SJSA1 (cell line): ENCODE data around the gene CD226. TPM values are rescaled to one million over a fixed set of nuclear protein-coding genes. Genes with fewer than 3 reads are reported as not detected.
"Not testable (repeated sequence)": the region's sequence is repeated elsewhere in the genome, so short reads cannot be mapped to it uniquely, and the experiment has no call there.

ENCODE experiments used
- DNase-seq, 2 experiments: peaks; one replicate each; pipeline ENCODE4 v3.0.0-alpha.2; 2015 to 2020; ENCODE audit warnings: low spot score in 2 of 2, low read depth in 1 of 2
- H3K27ac ChIP-seq: fragments of 250-450 bp; sonication (Bioruptor Pico); 2 replicates; pipeline ENCODE4 v1.5.1; 2020; ENCODE audit warnings: mild to moderate bottlenecking, moderate library complexity
- H3K27me3 ChIP-seq: fragments of 250-450 bp; sonication (Bioruptor Pico); replicated peaks from 2 replicates; pipeline ENCODE4 v1.5.1; 2020; ENCODE audit warnings: mild to moderate bottlenecking, moderate library complexity
- H3K36me3 ChIP-seq: fragments of 250-450 bp; sonication (Bioruptor Pico); 2 replicates; pipeline ENCODE4 v1.5.1; 2020; ENCODE audit warnings: mild to moderate bottlenecking
- H3K4me1 ChIP-seq: fragments of 250-450 bp; sonication (Bioruptor Pico); replicated peaks from 2 replicates; pipeline ENCODE4 v1.6.1; 2021; ENCODE audit warnings: mild to moderate bottlenecking
- H3K4me3 ChIP-seq: fragments of 250-450 bp; sonication (Bioruptor Pico); 2 replicates; pipeline ENCODE4 v1.5.1; 2020; ENCODE audit warnings: mild to moderate bottlenecking
- H3K9me3 ChIP-seq: fragments of 250-450 bp; sonication (Bioruptor Pico); replicated peaks from 2 replicates; pipeline ENCODE4 v1.5.1; 2020; ENCODE audit warnings: mild to moderate bottlenecking
- total RNA-seq: library from RNA; depleted of rRNA; stranded (reverse); fragments of >200 nt; shearing (Covaris generic); gene quantifications from 2 replicates; pipeline ENCODE4 v1.2.3, GENCODE V29; 2014

CD226 gene
- total RNA-seq, 1 experiment from 2014 or later: 0.39 TPM

DNA sequence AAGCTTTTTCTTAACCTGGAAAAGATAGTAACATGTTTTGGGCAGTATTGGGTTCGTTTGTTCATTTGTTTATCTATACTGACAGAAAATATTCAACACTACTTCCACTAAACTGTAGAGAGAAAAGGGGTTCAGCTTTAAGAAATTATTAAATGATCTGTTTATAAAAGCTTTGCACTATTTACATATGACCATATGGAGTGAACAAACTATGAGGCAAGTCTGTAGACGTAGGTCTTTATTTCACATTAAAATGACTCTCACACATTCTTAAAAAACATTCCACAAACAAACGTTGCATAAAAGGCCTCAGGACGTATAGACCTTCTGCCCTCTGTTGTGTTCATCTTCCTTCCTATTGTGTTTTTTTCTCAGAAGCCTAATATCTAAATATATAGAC lies 94.6 kb downstream of the CD226 start:
- H3K36me3 ChIP-seq: no peaks in the 10 kb centered on the region
- no peak for DNase-seq

DNA sequence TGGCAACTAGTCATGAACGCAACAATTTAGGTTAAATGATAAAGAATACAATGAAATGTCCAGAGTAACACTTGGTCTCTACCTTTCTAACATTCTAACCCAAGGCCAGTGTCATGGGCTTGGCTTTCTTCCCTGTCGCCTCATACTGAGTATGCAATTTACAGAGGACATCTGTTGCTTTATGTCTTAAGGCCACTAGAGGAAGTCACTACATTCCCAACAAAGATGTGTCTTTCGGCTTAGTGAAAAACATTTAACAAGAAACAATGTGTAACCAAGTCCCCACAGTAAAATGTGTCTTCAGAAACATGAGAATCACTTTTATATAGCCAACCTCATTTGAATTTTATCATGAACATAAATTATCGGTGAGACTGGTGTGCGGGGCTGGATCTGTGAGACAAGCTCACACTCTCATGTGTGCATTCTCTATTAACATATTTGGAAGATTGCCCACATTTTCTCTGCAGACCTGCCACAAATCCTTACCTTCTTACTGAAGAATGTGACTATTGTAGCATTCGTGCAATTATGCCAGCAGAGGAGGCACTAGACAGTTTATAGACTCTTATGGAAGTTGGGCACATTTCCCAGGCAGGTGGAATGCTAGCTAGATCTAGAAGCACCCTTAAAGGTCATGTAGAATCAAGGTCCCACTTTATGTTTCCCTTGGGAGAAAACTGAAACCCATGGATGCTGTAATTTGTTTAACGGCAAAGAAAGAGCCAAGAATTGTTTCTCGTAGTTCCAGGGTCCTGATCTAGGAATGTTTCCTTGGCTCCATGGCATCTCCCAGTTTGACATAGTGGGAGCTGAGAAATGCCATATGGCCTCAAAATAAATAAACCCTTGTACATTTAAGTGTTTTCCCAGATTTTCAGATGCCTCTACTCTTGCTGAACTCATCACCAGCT lies 101.8 kb downstream of the CD226 start:
- Histone ChIP-seq H3K27me3 (no peaks in the 10 kb centered on the region), H3K4me3 (no peak overlapping the region), H3K36me3 (no peaks in the 10 kb centered on the region), H3K9me3 (no peaks in the 10 kb centered on the region), H3K4me1 (no peaks in the 10 kb centered on the region), H3K27ac (no peak overlapping the region)
- no peak for DNase-seq

More for the DNA sequence above, 94.6 kb downstream of the CD226 start:
- H3K27me3 ChIP-seq: no peaks in the 10 kb centered on the region
- H3K4me1 ChIP-seq: no peaks in the 10 kb centered on the region
- no peak overlapping the region for H3K4me3 ChIP-seq
- no peak overlapping the region for H3K27ac ChIP-seq
- no peaks in the 10 kb centered on the region for H3K9me3 ChIP-seq

DNA sequence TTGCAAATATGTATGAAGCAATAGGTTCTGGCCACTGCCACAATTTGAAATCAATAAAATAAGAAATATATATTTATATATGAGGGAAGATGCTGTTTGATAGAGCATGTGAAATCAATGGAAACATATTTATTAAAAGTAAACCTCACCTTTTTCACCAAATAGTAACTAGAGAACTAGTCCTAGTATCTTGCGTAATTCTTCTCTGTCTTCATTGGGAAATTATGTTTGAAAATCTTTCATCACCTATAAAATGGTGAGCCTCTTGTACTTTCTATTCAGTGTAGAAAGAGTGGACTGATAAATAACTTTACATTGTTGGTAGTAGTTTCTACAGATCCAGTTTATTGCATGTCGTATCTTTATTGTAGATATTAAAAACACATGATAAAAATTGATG lies 103.0 kb downstream of the CD226 start:
- Histone ChIP-seq H3K9me3 (no peaks in the 10 kb centered on the region), H3K4me1 (no peaks in the 10 kb centered on the region), H3K36me3 (no peaks in the 10 kb centered on the region), H3K4me3 (no peak overlapping the region), H3K27ac (no peak overlapping the region), H3K27me3 (no peaks in the 10 kb centered on the region)
- DNase-seq: no peak

DNA sequence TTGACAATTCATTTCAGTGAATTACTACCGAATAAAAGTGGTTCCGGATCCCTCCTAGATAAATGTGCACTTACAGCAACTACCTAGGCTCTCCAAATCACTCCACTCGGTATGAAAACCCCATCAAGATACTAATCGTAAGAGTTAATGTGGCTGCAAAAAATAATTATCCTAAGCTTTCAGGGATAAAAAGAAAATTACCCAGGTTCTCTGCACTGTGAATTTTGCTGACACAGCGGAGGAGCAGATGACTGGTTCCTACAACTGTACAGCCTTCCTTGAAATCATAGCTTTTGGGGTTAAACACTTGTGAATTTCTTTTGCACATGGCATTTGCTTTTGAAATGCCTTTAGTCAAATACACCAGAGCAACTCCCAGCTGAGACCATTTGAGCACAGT lies 104.7 kb downstream of the CD226 start:
- DNase-seq: no peak
- Histone ChIP-seq H3K36me3 (no peaks in the 10 kb centered on the region), H3K4me1 (no peaks in the 10 kb centered on the region), H3K27me3 (no peaks in the 10 kb centered on the region), H3K9me3 (no peaks in the 10 kb centered on the region), H3K4me3 (no peak overlapping the region), H3K27ac (no peak overlapping the region)

DNA sequence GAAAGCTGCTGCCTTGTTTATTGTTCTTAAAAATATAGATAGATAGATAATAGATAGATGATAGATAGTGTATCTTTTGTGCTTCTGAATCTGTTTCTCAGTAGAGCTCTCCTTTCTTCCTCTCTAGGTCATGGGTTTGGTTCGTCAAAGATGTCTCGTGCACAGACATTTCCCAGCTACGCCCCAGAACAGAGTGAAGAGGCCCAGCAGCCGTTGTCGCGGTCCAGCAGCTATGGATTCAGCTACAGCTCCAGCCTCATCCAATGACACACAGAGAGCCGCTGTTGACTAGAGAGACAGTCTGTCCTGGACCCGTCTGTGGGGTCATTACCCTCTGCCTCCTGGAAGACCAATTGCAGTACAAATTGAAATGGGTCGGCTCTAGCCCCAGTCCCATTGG lies 106.6 kb downstream of the CD226 start:
- Histone ChIP-seq H3K36me3 (no peaks in the 10 kb centered on the region), H3K9me3 (no peaks in the 10 kb centered on the region), H3K27ac (no peak overlapping the region), H3K27me3 (no peaks in the 10 kb centered on the region), H3K4me3 (no peak overlapping the region), H3K4me1 (no peaks in the 10 kb centered on the region)
- DNase-seq: no peak

DNA sequence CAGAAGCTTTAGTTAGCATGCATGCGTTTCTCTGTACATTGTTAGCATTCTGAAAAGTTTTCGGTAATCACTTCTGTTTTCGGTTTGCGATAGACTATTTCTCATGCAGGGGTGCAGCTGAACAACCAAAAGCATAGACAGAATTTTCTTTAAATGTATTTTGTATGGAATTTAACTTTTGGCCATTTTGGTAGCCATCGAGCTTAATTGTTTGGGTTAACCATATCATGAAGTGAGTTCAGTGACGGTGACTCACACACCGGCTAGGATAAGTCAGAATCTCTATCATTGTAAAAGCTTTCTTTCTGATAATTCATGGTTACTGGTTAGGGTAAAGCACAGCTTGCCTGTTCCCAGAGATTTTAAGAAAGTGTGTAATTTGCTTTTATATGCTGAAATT lies 107.2 kb downstream of the CD226 start:
- Histone ChIP-seq H3K27ac (no peak overlapping the region), H3K9me3 (no peaks in the 10 kb centered on the region), H3K36me3 (no peaks in the 10 kb centered on the region), H3K4me3 (no peak overlapping the region), H3K27me3 (no peaks in the 10 kb centered on the region), H3K4me1 (no peaks in the 10 kb centered on the region)
- DNase-seq: no peak

DNA sequence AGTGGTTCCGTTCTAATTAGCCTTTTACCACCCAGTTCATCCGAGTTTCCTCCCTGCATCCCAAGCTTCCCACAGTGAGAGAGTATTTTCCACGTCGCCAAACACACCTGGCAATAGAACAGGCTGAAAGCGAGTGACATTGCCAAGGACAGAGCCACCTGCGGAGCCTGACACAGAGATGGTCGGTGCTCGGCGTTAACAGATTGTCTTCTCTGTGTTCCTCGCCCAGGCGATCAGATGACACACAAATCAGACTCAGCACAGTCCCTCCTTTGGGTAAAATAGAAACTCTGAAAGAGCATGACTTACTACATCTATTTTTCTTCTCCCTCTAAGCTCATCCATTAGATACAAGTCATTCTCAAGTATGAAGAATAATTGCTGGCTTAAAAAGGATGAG lies 107.7 kb downstream of the CD226 start:
- H3K4me1 ChIP-seq: no peaks in the 10 kb centered on the region
- H3K36me3 ChIP-seq: no peaks in the 10 kb centered on the region
- H3K27me3 ChIP-seq: no peaks in the 10 kb centered on the region
- no peak for DNase-seq
- H3K9me3 ChIP-seq: no peaks in the 10 kb centered on the region
- no peak overlapping the region for H3K27ac ChIP-seq
- no peak overlapping the region for H3K4me3 ChIP-seq

DNA sequence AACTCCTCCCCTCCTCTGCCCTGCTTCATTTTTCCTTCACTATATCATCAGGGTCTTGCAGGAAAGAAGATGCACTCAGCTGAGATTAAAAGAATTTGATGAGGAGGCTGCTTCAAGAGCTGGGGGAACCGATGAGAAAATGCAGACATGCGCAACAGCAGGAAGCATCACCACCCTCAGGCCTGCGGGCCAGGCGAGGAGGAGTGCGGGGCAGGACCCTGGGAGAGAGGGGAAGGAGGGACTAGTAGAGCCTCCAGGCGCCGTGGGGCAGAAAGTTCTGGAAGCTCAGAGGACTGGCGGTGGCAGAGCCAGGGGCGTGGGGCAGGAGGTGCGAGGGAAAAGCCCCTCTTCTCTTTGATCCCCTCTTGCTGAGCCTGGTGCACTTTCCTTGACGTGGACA lies 108.2 kb downstream of the CD226 start:
- no peak for DNase-seq
- H3K4me3 ChIP-seq: no peak overlapping the region
- no peaks in the 10 kb centered on the region for H3K9me3 ChIP-seq
- H3K36me3 ChIP-seq: no peaks in the 10 kb centered on the region
- no peaks in the 10 kb centered on the region for H3K27me3 ChIP-seq
- H3K27ac ChIP-seq: no peak overlapping the region
- H3K4me1 ChIP-seq: no peaks in the 10 kb centered on the region

DNA sequence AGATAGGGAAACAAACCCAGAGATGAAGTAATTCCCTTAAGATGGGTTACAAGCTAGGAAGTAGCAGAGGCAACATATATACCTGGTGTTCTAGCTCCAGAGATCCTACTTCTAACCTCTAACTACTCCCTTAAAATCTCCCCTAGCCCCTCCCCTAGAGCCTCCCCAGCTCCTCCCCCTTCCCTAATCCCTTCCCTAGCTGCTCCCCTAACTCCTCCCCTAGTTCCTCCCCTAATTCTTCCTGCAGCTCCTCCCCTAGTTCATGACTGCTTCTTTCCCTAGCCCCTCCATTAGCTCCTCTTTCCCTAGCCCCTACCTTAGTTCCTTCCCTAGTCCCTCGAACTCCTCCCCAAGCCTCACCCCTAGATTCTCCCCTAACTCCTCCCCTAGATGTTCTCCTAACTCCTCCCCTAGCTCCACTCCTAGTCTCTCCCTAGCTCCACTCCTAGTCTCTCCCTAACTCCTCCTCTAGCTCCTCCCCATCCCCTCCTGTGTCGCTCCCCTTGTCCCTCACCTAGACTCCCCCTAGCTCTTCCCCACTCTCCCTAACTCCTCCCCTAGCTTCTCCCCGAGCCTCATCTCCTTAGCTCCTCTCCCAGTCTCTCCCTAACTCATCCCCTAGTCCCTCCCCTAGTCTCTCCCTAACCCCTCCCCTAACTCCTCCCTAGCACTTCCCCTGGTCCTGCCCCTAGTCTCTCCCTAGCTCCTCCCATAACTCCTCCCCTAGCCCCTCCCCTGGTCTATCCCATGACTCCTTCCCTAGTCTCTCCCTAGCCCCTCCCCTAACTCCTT lies 108.9 kb downstream of the CD226 start:
- H3K36me3 ChIP-seq: no peaks in the 10 kb centered on the region
- H3K4me1 ChIP-seq: no peaks in the 10 kb centered on the region
- no peaks in the 10 kb centered on the region for H3K27me3 ChIP-seq
- no peaks in the 10 kb centered on the region for H3K9me3 ChIP-seq
- peak in 1 of 2 experiments; percentile 43 for DNase-seq
- no peak overlapping the region for H3K4me3 ChIP-seq
- no peak overlapping the region for H3K27ac ChIP-seq

DNA sequence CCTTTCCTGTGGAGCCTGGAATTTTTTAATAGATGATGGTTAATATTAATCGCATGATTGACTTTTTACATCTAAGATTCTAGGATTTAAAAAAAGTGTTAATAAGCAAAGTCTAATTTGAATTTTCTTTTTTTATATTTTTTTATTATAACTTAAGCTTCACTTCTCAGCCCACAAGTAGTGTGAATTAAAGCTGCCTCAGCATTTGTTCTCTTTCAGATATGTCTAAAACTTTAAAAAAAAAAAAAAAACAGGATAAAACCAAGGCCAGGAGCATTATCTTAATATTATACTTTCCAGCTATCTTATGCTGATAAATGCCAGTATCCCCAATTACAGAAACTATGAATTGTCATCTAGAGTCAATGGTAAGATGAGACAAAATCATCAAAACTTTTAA lies 109.7 kb downstream of the CD226 start:
- Histone ChIP-seq H3K36me3 (no peaks in the 10 kb centered on the region), H3K4me3 (no peak overlapping the region), H3K4me1 (no peaks in the 10 kb centered on the region), H3K9me3 (no peaks in the 10 kb centered on the region), H3K27me3 (no peaks in the 10 kb centered on the region), H3K27ac (no peak overlapping the region)
- DNase-seq: no peak

DNA sequence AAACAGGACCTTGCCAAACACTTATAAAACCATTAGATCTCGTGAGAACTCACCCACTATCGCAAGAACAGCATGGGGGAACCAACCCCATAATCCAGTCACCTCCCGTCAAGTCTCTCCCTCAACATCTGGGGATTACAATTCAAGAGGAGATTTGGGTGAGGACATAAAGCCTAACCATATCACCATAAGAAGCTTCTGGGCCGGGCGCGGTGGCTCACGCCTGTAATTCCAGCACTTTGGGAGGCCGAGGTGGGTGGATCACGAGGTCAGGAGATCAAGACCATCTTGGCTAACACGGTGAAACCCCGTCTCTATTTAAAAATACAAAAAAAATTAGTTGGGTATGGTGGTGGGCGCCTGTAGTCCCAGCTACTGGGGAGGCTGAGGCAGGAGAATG lies 112.7 kb downstream of the CD226 start:
- not testable (repeated sequence) for H3K4me1 ChIP-seq

DNA sequence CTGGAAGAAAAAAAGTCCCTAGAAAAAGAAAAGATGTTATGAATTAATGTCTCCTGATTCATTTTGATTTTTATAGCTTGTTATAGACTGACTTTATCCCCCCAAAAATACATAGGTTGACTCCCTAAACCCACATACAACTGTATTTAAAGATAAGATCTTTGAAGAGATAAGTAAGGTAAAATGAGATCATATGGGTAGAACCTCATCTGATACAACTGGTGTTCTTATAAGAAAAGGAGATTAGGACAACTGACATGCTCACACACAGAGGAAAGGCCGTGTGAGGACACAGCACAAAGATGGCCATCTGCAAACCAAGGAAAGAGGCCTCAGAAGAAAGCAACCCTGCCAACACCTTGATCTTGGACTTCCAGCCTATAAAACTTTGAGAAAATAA lies 117.5 kb downstream of the CD226 start:
- H3K27ac ChIP-seq: no peak overlapping the region
- H3K4me1 ChIP-seq: no peaks in the 10 kb centered on the region
- no peak for DNase-seq
- H3K4me3 ChIP-seq: no peak overlapping the region
- no peaks in the 10 kb centered on the region for H3K36me3 ChIP-seq
- no peaks in the 10 kb centered on the region for H3K9me3 ChIP-seq
- H3K27me3 ChIP-seq: no peaks in the 10 kb centered on the region

More for the DNA sequence above, 112.7 kb downstream of the CD226 start:
- not testable (repeated sequence) for H3K4me3 ChIP-seq, H3K9me3 ChIP-seq, DNase-seq, H3K36me3 ChIP-seq, H3K27ac ChIP-seq, H3K27me3 ChIP-seq

DNA sequence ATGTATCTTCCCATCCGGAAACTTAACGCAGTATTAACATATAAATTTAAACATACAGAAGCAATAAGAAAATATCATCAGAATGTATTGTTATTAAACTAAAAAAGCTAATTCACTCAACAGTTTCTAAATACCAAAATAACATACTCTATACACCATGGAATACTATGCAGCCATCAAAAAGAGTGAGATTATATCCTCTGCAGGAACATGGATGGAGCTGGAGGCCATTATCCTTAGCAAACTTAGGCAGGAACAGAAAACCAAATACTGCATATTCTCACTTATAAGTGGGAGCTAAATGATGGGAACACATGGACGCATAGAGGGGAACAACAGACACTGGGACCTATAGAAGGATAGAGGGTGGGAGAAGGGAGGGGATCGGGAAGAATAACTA lies 127.1 kb downstream of the CD226 start:
- Histone ChIP-seq H3K9me3 (no peaks in the 10 kb centered on the region), H3K36me3 (no peaks in the 10 kb centered on the region), H3K27me3 (no peaks in the 10 kb centered on the region), H3K27ac (no peak overlapping the region), H3K4me1 (no peaks in the 10 kb centered on the region), H3K4me3 (no peak overlapping the region)
- no peak for DNase-seq

DNA sequence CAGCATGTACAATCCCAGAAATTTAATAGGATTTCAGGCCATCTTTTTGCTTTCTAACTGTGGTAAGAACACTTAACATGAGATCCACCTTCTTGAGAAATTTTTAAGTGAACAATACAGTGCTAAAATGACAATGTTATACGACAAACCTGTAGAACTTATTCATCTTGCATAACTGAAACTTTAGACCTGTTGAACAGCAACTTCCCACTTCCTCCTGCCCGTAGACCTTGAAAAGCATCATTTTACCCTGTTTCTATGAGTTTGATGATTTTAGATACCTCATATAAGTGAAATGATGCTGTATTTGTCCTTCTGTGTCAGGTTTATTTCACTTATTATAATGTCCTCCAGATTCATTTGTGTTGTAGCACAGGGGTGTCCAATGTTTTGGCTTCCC lies 128.2 kb downstream of the CD226 start:
- Histone ChIP-seq H3K4me3 (no peak overlapping the region), H3K36me3 (no peaks in the 10 kb centered on the region)

More for the DNA sequence above, 128.2 kb downstream of the CD226 start:
- H3K9me3 ChIP-seq: no peaks in the 10 kb centered on the region
- no peaks in the 10 kb centered on the region for H3K4me1 ChIP-seq
- no peak for DNase-seq
- no peaks in the 10 kb centered on the region for H3K27me3 ChIP-seq
- no peak overlapping the region for H3K27ac ChIP-seq
